K562 (cell line): ENCODE results near the gene TRAPPC12. TPM values are rescaled to one million over a fixed set of nuclear protein-coding genes. Genes with fewer than 3 reads are reported as not detected.

ENCODE experiments used
- ATAC-seq: fragments of 200-7000 bp; cut with Tn5 transposase; 3 replicates; pipeline ENCODE4 v1.9.1; 2020; ENCODE audit warnings: moderate library complexity
- BruUV-seq: library from RNA; stranded (reverse); fragments of 400-500 nt; replicated peaks from 2 replicates; lab custom pipeline; 2021; lab: Mats Ljungman, UMichigan
- CTCF ChIA-PET: fragments of 300-600 bp; formaldehyde crosslinking; extraction: SDS; loops from one replicate; lab custom pipeline; 2021; ENCODE audit warnings: low intra/inter-chr PET ratio; lab: Yijun Ruan, JAX
- POLR2A ChIA-PET: fragments of 300-600, 350-650 bp; sonication (Branson Sonifier 250); formaldehyde crosslinking; extraction: SDS; loops from one replicate; lab custom pipeline; 2021; ENCODE audit warnings: antibody characterized with exemption, inconsistent platforms; lab: Yijun Ruan, JAX
- DNase-seq, 4 experiments: peaks; one replicate each; pipeline versions ENCODE4 v3.0.0 to v3.0.0-alpha.2; 2011 to 2018; ENCODE audit warnings: low spot score in 3 of 4, mixed read lengths in 3 of 4; ENCODE audit errors: extremely low read depth in 1 of 4
- FAIRE-seq: peaks from 2 replicates; lab custom pipeline; 2011; peaks lifted over from hg19 to GRCh38; lab: Jason Lieb, UNC
- H2AFZ ChIP-seq: 2 replicates; pipeline ENCODE4 v1.6.0; 2011; ENCODE audit warnings: low read depth, low read length, control low read depth, inconsistent platforms
- H3K27ac ChIP-seq: fragments of 200-600 bp; 3 replicates; pipeline ENCODE4 v1.8.0; 2011; ENCODE audit warnings: low read depth, mild to moderate bottlenecking, control low read depth, inconsistent platforms, low read length, moderate library complexity, mixed read lengths; ENCODE audit errors: extremely low read depth
- H3K27me3 ChIP-seq, 2 experiments: fragments of 300-600 bp in 1 of 2; 2 replicates in 1 of 2; 3 replicates in 1 of 2; pipeline versions ENCODE4 v1.6.0 to v1.8.0; 2011; ENCODE audit warnings: inconsistent platforms in 2 of 2, low read length in 2 of 2, mild to moderate bottlenecking in 1 of 2, mixed read lengths in 1 of 2, moderate library complexity in 1 of 2; ENCODE audit not compliant: control insufficient read depth in 2 of 2, insufficient read depth in 2 of 2
- H3K36me3 ChIP-seq: fragments of 300-600 bp; 3 replicates; pipeline ENCODE4 v1.8.0; 2011; ENCODE audit warnings: mild to moderate bottlenecking, low read length, inconsistent platforms; ENCODE audit not compliant: control insufficient read depth, insufficient read depth
- H3K4me1 ChIP-seq, 2 experiments: fragments of 200-600 bp in 1 of 2; replicated peaks in 1 of 2; 2 replicates in 1 of 2; 3 replicates in 1 of 2; pipeline versions ENCODE4 v1.5.1 to v1.8.0; 2011; ENCODE audit warnings: inconsistent platforms in 2 of 2, low read length in 2 of 2, mild to moderate bottlenecking in 1 of 2, mixed read lengths in 1 of 2, moderate library complexity in 1 of 2; ENCODE audit not compliant: control insufficient read depth in 2 of 2, insufficient read depth in 2 of 2
- H3K4me2 ChIP-seq: 2 replicates; pipeline ENCODE4 v1.6.1; 2011; ENCODE audit warnings: low read length, control low read depth, inconsistent platforms, mixed read lengths; ENCODE audit not compliant: insufficient read depth
- H3K4me3 ChIP-seq: fragments of 200-600 bp; sonication (generic), shearing (Covaris generic); 2 replicates; pipeline ENCODE4 v1.5.1; 2016; ENCODE audit warnings: control low read depth, inconsistent platforms
- H3K79me2 ChIP-seq: fragments of 200-600 bp; 3 replicates; pipeline ENCODE4 v1.8.0; 2011; ENCODE audit warnings: low read length, inconsistent platforms; ENCODE audit not compliant: control insufficient read depth, insufficient read depth
- H3K9ac ChIP-seq, 2 experiments: 2 replicates each; pipeline versions ENCODE4 v1.6.0 to v1.6.1; 2011; ENCODE audit warnings: low read depth in 2 of 2, low read length in 2 of 2, control low read depth in 1 of 2, inconsistent platforms in 1 of 2, mild to moderate bottlenecking in 1 of 2, mixed read lengths in 1 of 2; ENCODE audit not compliant: insufficient read depth in 1 of 2
- H3K9me1 ChIP-seq: one replicate; pipeline ENCODE4 v1.6.0; 2011; ENCODE audit warnings: inconsistent platforms, mild to moderate bottlenecking, low read length, moderate library complexity; ENCODE audit not compliant: control insufficient read depth, insufficient read depth
- H3K9me3 ChIP-seq: replicated peaks from 2 replicates; pipeline ENCODE4 v1.5.1; 2011; ENCODE audit warnings: low read depth, low read length, inconsistent platforms; ENCODE audit not compliant: control insufficient read depth, insufficient read depth
- H4K20me1 ChIP-seq: replicated peaks from 2 replicates; pipeline ENCODE4 v1.6.1; 2011; ENCODE audit warnings: low read length, inconsistent platforms, mixed read lengths; ENCODE audit not compliant: control insufficient read depth, insufficient read depth
- HDGF ChIP-seq: fragments of 450-650 bp; IDR thresholded peaks from 2 replicates; pipeline ENCODE4 v1.6.1; 2016
- HMG20A ChIP-seq: fragments of 450-650 bp; formaldehyde crosslinking; conservative IDR thresholded peaks from 2 replicates; pipeline ENCODE4 v1.4.0; 2020; ENCODE audit warnings: mild to moderate bottlenecking, mixed read lengths
- LARP7 ChIP-seq: fragments of 450-650 bp; IDR thresholded peaks from 2 replicates; pipeline ENCODE4 v1.6.1; 2016
- NFIC ChIP-seq: fragments of 450-650 bp; IDR thresholded peaks from 2 replicates; pipeline ENCODE4 v1.6.1; 2017; ENCODE audit warnings: mild to moderate bottlenecking, inconsistent platforms
- TBP ChIP-seq: optimal IDR thresholded peaks from 2 replicates; pipeline ENCODE3; 2011; ENCODE audit warnings: low read depth, low read length, improper control_type of control experiment
- ZNF75A ChIP-seq: fragments of 450-650 bp; formaldehyde crosslinking; IDR thresholded peaks from 2 replicates; pipeline ENCODE4 v1.4.0; 2020; ENCODE audit warnings: mild to moderate bottlenecking
- WGBS: fragments of 100-300 bp; shearing (Covaris generic); methylation state at CpG from one replicate; pipeline ENCODE4 v1.1.6; 2016; ENCODE audit warnings: low coverage, mixed read lengths; ENCODE audit not compliant: insufficient coverage; ENCODE audit errors: missing lambda C conversion rate; 5-methylcytosine and 5-hydroxymethylcytosine counted together
- in situ Hi-C: fragments of 300-500 bp; cut with MboI; formaldehyde crosslinking; loops from 4 replicates; pipeline ENCODE4 v1.15.0; 2018; ENCODE audit warnings: inconsistent platforms, mixed read lengths
- intact Hi-C: fragments of 100-400 bp; cut with micrococcal nuclease; formaldehyde crosslinking; loops from 2 replicates; pipeline ENCODE4 v1.14.2; 2022
- polyA plus RNA-seq, 8 experiments: library from polyadenylated mRNA; depleted of rRNA in 4 of 8; stranded (reverse) in 5 of 8; unstranded in 3 of 8; fragments of >200 nt; fragmentation: Nextera tagmentation in 2 of 8; fragmentation: Illumina TruSeq in 1 of 8; extraction: Ambion mirVana in 2 of 8; extraction: Trizol in 1 of 8; gene quantifications; 2 replicates each; pipeline versions ENCODE4 v1.2.1 to v1.2.3, GENCODE V29; 2011 to 2014; ENCODE audit warnings: inconsistent platforms in 1 of 8, missing spikeins in 1 of 8
- total RNA-seq, 7 experiments: library from RNA; depleted of rRNA in 6 of 7; stranded (reverse); fragments of >200 nt in 6 of 7; fragmentation: Illumina TruSeq in 2 of 7; extraction: Trizol in 2 of 7; gene quantifications; 2 replicates each; pipeline versions ENCODE4 v1.2.1 to v1.2.3, GENCODE V29; 2011 to 2021; ENCODE audit warnings: low replicate concordance in 1 of 7
- TF ChIP-seq, protein P1 (sequence below): fragments of 250-450 bp; sonication (Bioruptor Pico); IDR thresholded peaks from 2 replicates; pipeline ENCODE4 v1.5.0; 2021
- TF ChIP-seq, protein P2 (sequence below): fragments of 450-650 bp; formaldehyde crosslinking; IDR thresholded peaks from 2 replicates; pipeline ENCODE4 v1.4.0; 2022; ENCODE audit warnings: missing genetic modification characterization

TRAPPC12 gene
- total and polyA plus RNA-seq, 9 of the 15 experiments (the other 6 are each of a cell fraction or from before 2014, with no cell fraction given) = 8.0 to 75.2 (median 39.1) TPM

DNA sequence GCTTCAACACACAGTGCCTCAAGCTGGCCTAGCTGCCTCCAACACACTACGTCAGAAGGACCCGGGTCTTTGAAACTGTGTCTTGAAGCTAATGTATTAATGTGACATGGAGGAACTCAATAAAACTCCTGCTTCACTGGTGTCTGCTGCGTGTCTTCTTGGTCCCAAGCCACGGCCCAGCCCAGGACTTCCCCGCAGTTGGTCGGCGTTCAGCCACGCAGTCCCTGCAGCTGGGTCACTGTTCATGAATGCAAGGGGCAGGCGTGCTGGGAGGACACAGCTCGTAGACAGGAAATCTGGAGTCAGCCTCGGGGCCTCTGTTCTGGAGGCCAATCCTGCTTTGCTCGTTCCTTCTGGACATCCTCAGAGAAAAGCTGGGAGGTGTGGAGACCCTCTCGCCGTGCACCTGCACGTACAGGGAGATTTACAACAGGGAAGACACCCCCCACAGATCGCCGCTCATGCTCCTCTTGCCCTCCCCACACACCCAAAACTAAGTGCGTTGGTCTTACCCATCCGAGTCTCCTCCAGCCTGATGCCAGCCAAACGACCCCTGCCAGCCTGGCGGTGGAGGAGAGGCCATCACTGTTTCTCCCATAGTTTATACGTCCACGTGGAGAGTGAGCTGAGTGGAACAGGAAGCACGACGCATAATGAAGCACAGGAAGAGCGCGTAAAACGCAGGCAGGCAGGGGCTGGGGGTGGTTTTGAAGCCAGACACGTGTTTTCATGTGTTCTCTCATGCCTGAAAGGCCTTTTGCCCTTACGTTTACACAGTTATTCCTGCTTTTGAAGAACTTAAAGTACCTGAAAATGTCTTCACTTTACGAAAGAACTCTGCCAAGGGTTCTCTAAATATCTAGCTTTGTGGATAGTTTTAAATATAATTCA is 100.2 kb downstream of the TRAPPC12 start:
- intact Hi-C loops (no loop called here), in situ Hi-C loops (no loop called here)
- ATAC-seq = no peak
- Histone ChIP-seq H3K4me2 (no peak overlapping the region), H3K9ac (peak overlapping the region in 1 of 2 experiments; percentile 38; a peak in 1 of 4 replicates), H3K27ac (no peak overlapping the region), H3K9me3 (no peaks in the 10 kb centered on the region), H3K4me3 (no peak overlapping the region)
- POLR2A ChIA-PET = interaction anchor here (0.6 to 0.7 kb wide), 2 partner anchors 14 to 240 kb away, joined by 3 to 4 read pairs; no protein-coding TSS in a partner anchor
- 86% methylated on average over 28 of the region's 31 CpGs for WGBS
- DNase-seq = no peak
- no peak for TF ChIP-seq LARP7
- TF ChIP-seq, all 486 proteins: peak for 0
- Histone ChIP-seq H3K9me1 (no peaks in the 10 kb centered on the region), H3K4me1 (peaks cover 0 to 11% of the 10 kb centered on the region in 2 experiments; a peak in 1 of 5 replicates), H4K20me1 (no peaks in the 10 kb centered on the region), H3K36me3 (peaks cover 39% of the 10 kb centered on the region; the same call in 2 of the 3 replicates), H2AFZ (no peak overlapping the region), H3K79me2 (no peaks in the 10 kb centered on the region), H3K27me3 (no peaks in the 10 kb centered on the region)
- no peak for FAIRE-seq
- CTCF ChIA-PET = no interaction called here
- no TSS peak for BruUV-seq

DNA sequence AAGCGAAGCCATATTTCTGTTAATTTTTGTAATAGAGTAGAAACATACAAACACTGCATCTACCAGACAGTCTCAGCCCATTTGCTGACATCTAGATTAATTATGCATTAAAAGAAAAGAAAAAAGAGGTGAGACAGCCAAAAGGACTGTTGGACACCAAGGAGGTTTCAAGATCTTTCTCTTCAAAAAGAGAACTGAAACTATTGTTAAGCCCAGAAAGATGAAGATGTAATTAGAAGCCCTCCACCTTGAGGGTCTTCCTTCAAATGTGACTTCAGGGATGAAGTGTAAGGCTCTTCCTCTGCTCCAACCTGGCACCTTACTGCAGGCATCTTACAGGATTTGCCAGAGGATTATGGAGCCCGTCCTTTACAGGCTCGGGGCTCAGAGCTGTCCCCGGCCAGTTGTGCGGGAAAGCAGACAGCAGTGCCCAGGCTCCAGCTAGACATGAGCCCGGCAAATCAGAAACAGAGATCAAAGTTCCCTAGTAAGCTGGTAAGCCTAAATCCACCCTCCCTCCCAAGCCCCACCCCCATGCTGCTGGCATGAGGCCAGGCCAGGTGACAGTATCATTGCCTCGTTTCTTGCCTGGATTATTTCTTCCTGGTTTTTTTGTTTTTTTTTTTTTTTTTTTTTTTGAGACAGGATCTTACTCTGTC is 101.0 kb downstream of the TRAPPC12 start:
- H3K4me1 ChIP-seq = peaks cover 0 to 11% of the 10 kb centered on the region in 2 experiments; a peak in 1 of 5 replicates
- H3K36me3 ChIP-seq = peaks cover 37% of the 10 kb centered on the region; the same call in 2 of the 3 replicates
- no peaks in the 10 kb centered on the region for H3K27me3 ChIP-seq
- no peaks in the 10 kb centered on the region for H3K79me2 ChIP-seq
- ChIA-PET POLR2A (interaction anchor here (0.6 kb wide), 2 partner anchors 15 to 296 kb away, joined by 3 read pairs; no protein-coding TSS in a partner anchor), CTCF (no interaction called here)
- TF ChIP-seq HMG20A (CRISPR knock-in tag) (no peak), TBP (no peak), HDGF (no peak), NFIC (peak; percentile 77), ZNF75A (CRISPR knock-in tag) (no peak)
- TF ChIP-seq, protein P1, sequence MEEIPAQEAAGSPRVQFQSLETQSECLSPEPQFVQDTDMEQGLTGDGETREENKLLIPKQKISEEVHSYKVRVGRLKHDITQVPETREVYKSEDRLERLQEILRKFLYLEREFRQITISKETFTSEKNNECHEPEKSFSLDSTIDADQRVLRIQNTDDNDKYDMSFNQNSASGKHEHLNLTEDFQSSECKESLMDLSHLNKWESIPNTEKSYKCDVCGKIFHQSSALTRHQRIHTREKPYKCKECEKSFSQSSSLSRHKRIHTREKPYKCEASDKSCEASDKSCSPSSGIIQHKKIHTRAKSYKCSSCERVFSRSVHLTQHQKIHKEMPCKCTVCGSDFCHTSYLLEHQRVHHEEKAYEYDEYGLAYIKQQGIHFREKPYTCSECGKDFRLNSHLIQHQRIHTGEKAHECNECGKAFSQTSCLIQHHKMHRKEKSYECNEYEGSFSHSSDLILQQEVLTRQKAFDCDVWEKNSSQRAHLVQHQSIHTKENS (CRISPR knock-in tag) = no peak
- TF ChIP-seq, protein P2, sequence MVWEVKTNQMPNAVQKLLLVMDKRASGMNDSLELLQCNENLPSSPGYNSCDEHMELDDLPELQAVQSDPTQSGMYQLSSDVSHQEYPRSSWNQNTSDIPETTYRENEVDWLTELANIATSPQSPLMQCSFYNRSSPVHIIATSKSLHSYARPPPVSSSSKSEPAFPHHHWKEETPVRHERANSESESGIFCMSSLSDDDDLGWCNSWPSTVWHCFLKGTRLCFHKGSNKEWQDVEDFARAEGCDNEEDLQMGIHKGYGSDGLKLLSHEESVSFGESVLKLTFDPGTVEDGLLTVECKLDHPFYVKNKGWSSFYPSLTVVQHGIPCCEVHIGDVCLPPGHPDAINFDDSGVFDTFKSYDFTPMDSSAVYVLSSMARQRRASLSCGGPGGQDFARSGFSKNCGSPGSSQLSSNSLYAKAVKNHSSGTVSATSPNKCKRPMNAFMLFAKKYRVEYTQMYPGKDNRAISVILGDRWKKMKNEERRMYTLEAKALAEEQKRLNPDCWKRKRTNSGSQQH (CRISPR knock-in tag) = no peak
- FAIRE-seq (no peak), DNase-seq (peak in 1 of 4 experiments; percentile 26), ATAC-seq (no peak; the same call in 2 of the 3 replicates)
- no peak overlapping the region for H3K27ac ChIP-seq
- H3K9me1 ChIP-seq = no peaks in the 10 kb centered on the region
- no peak overlapping the region for H3K4me2 ChIP-seq
- H3K9me3 ChIP-seq = no peaks in the 10 kb centered on the region
- intact Hi-C loops = no loop called here
- no peak overlapping the region for H2AFZ ChIP-seq
- BruUV-seq = no TSS peak
- in situ Hi-C loops = no loop called here
- WGBS = 84% methylated on average over 7 of the region's 7 CpGs
- H3K4me3 ChIP-seq = no peak overlapping the region
- no peak overlapping the region for H3K9ac ChIP-seq
- H4K20me1 ChIP-seq = no peaks in the 10 kb centered on the region
